Upper lobe of left lung (tissue), 6 donors: Measurements from ENCODE around the gene CD2AP. TPM values are rescaled to one million over a fixed set of nuclear protein-coding genes. Genes with fewer than 3 reads are reported as not detected.

Source experiments
- ATAC-seq, 2 donors: fragments of 200-7000 bp; cut with Tn5 transposase; one replicate each; pipeline ENCODE4 v1.9.1; 2022; ENCODE audit warnings: mild to moderate bottlenecking in 2 of 2, moderate library complexity in 2 of 2; ENCODE audit not compliant: low FRiP score in 2 of 2
- DNase-seq, 2 donors: peaks; one replicate each; pipeline ENCODE4 v3.0.0-alpha.2; 2019 to 2020
- H3K27ac ChIP-seq, 4 donors: fragments of 200-600 bp; sonication (generic); one replicate each; pipeline ENCODE4 v1.5.1; 2016 to 2019
- H3K27me3 ChIP-seq, 4 donors: fragments of 200-600 bp; sonication (generic); one replicate each; pipeline ENCODE4 v1.5.1; 2017 to 2019
- H3K36me3 ChIP-seq, 4 donors: fragments of 200-600 bp; sonication (generic); one replicate each; pipeline ENCODE4 v1.5.1; 2016 to 2019
- H3K4me1 ChIP-seq, 4 donors: fragments of 200-600 bp; sonication (generic); one replicate each; pipeline ENCODE4 v1.5.1; 2018 to 2019
- H3K4me3 ChIP-seq, 4 donors: fragments of 200-600 bp; sonication (generic); one replicate each; pipeline ENCODE4 v1.5.1; 2017 to 2019; ENCODE audit warnings: mild to moderate bottlenecking in 2 of 4, moderate library complexity in 1 of 4
- H3K9me3 ChIP-seq, 4 donors: fragments of 200-600 bp; sonication (generic); one replicate each; pipeline ENCODE4 v1.5.1; 2018 to 2019
- EP300 ChIP-seq, 4 donors: sonication (generic); formaldehyde crosslinking; IDR thresholded peaks; one replicate each; pipeline ENCODE4 v1.5.1; 2017; ENCODE audit warnings: antibody characterized with exemption in 4 of 4, control low read depth in 2 of 4
- POLR2A ChIP-seq, 4 donors: fragments of 450-650 bp; IDR thresholded peaks; one replicate each; pipeline ENCODE4 v1.5.1; 2016 to 2017; ENCODE audit warnings: antibody characterized with exemption in 4 of 4, mild to moderate bottlenecking in 2 of 4
- POLR2AphosphoS5 ChIP-seq, 2 donors: sonication (generic); formaldehyde crosslinking; IDR thresholded peaks; one replicate each; pipeline ENCODE4 v1.5.1; 2017; ENCODE audit warnings: antibody characterized with exemption in 2 of 2
- WGBS, 2 donors: methylation state at CpG; one replicate each; pipeline ENCODE4 v1.1.5; 2017 to 2018; 5-methylcytosine and 5-hydroxymethylcytosine counted together
- total RNA-seq, 6 donors: library from RNA; depleted of rRNA in 4 of 6; stranded (reverse); fragments of >200 nt in 4 of 6; gene quantifications; one replicate each; pipeline versions ENCODE4 v1.1.0 to v1.2.1, GENCODE V29; 2016 to 2021
- TF ChIP-seq, protein P1 (sequence below), 6 experiments: fragments of 450-650 bp in 4 of 6; fragments of 200-600 bp in 2 of 6; sonication (generic) in 2 of 6; IDR thresholded peaks; one replicate each; pipeline ENCODE4 v1.5.1; 2016 to 2019; ENCODE audit warnings: antibody characterized with exemption in 6 of 6
- donor health status: DM: no; HTN: no; CAD: no; lungs with moderate emphysema.
- donor health status: DM: no; HTN: yes; CAD: no; lungs with severe emphysema.

CD2AP gene
- total RNA-seq, 6 donors from 2014 or later = 22.0 to 86.5 (median 29.3) TPM

DNA sequence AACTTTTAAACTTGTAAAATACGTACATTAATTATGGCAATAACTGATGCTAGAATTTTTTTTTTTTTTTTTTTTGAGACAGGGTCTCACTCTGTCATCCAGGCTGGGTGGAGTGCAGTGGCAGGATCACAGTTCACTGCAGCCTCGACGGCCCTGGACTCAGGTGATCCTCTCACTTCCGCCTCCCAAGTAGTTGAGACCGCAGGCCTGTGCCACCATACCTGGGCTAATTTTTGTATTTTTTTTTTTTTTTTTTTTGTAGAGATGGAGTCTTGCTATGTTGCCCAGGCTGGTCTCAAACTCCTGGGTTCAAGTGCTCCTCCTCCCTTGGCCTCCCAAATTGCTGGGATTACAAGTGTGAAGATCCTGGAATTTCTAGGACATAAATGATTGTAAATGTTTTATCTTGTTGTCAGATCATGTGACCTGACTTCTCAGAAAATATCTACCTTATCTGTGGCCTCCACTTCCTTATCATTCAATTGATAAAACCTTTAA is 2.2 kb upstream of the CD2AP start:
- TF ChIP-seq POLR2A (IDR thresholded peaks at IDR 0.05) (no peak), POLR2AphosphoS5 (IDR thresholded peaks at IDR 0.05) (no peak), EP300 (IDR thresholded peaks at IDR 0.05) (no peak)
- TF ChIP-seq, protein P1, sequence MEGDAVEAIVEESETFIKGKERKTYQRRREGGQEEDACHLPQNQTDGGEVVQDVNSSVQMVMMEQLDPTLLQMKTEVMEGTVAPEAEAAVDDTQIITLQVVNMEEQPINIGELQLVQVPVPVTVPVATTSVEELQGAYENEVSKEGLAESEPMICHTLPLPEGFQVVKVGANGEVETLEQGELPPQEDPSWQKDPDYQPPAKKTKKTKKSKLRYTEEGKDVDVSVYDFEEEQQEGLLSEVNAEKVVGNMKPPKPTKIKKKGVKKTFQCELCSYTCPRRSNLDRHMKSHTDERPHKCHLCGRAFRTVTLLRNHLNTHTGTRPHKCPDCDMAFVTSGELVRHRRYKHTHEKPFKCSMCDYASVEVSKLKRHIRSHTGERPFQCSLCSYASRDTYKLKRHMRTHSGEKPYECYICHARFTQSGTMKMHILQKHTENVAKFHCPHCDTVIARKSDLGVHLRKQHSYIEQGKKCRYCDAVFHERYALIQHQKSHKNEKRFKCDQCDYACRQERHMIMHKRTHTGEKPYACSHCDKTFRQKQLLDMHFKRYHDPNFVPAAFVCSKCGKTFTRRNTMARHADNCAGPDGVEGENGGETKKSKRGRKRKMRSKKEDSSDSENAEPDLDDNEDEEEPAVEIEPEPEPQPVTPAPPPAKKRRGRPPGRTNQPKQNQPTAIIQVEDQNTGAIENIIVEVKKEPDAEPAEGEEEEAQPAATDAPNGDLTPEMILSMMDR (IDR thresholded peaks at IDR 0.05) = no peak
- DNase-seq = no peak
- no peak overlapping the region for H3K27ac ChIP-seq
- H3K4me3 ChIP-seq = no peak overlapping the region
- no peak for ATAC-seq
- H3K27me3 ChIP-seq = no peaks in the 10 kb centered on the region
- no peaks in the 10 kb centered on the region for H3K36me3 ChIP-seq
- no peaks in the 10 kb centered on the region for H3K9me3 ChIP-seq
- WGBS, 2 donors = 98% methylated on average over 5 of the region's 5 CpGs
- peaks cover 0 to 17% (median 5%) of the 10 kb centered on the region in 4 donors for H3K4me1 ChIP-seq

DNA sequence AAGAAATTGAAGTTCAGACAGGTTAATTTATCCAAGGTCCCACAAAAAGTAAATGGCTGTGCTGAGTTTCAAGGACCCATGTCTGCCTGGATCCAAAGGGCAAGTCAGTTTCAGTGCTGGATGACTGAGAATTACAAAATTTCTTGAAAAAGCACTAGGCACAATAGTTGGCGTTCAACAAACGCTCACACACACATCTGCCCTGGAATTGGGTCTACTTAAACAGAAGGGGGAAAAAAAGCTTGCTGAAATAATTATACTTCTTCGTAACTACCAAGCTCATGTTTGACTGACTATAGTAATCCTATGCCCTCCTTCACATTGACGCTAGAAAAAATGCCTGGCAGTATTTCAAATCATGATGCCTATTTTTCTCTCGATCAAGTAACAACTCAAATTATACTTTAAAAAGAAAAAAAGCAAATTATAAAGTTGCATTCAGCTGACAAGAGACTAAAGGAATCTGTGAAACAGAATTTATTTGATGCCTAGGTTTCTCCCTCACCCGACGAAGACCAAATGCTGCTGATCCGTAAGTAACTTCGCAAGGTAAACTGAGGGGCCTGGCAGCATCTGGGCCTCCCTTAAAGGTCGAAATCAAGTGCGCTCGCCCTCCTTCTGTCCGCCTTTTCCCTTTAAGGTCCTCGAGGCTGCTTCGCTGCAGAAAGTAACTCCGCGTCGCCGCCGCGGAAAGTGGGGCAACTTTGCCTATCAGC is 650 bp upstream of the CD2AP start:
- H3K4me1 ChIP-seq = peaks cover 0 to 27% (median 6%) of the 10 kb centered on the region in 4 donors
- H3K9me3 ChIP-seq = no peaks in the 10 kb centered on the region
- ATAC-seq = no peak
- DNase-seq = no peak
- no peaks in the 10 kb centered on the region for H3K27me3 ChIP-seq
- peak overlapping the region; percentile 69 to 89 (median 79) for H3K4me3 ChIP-seq
- H3K27ac ChIP-seq = peak overlapping the region; percentile 92 to 99 (median 96)
- TF ChIP-seq POLR2A (IDR thresholded peaks at IDR 0.05) (peak in 1 of 4 donors; percentile 8), EP300 (IDR thresholded peaks at IDR 0.05) (no peak), POLR2AphosphoS5 (IDR thresholded peaks at IDR 0.05) (no peak)
- TF ChIP-seq, protein P1 (IDR thresholded peaks at IDR 0.05) = no peak
- WGBS, 2 donors = 9 to 11% methylated on average over 21 of the region's 21 CpGs
- H3K36me3 ChIP-seq = no peaks in the 10 kb centered on the region

DNA sequence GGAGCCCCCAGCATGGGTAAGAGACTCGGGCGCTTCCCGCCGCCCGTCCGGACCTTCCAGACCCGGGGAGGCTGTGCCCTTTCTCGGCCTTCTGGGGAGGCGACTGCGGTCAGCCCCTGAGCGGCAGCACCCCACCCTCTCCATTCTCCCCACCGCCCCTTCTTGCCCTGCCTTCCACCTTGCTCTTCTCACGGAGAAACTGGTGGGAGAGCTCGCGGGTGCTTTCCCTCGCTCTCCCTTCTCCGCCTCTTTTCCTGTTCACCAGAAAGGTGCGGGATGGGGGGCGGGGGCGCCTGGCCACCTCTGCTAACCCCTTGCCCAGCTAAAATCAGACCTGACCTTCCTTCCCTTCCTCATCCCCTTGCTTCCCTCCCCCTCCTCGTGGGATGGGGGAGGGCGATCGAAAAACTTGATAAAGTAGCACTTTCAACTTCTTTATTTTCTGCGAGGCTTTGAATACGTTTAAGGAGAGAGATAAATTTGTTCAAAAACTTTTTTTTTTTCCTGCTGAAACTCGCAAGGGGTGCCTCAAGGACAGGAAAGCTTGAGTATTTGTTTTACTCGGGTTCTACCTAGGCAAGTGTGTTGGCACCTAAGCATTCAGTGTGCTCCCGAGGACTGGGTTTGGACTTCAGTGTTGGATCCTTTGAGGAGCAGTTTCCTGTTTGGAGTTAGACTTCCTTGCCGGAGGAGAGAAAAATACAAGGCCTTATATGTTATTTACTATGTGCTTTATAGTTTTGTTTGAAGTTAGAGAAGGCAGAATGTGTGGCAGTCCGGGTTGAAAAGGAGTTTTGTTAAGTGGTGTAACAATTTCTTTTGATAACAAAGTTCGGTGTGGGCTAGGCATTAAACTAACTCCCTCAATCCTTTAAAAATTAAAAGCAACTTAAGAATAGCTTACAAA is 897 bp downstream of the CD2AP start:
- H3K9me3 ChIP-seq = no peaks in the 10 kb centered on the region
- H3K4me1 ChIP-seq = peaks cover 6 to 34% (median 10%) of the 10 kb centered on the region in 4 donors
- no peaks in the 10 kb centered on the region for H3K27me3 ChIP-seq
- peak overlapping the region; percentile 92 to 99 (median 96) for H3K27ac ChIP-seq
- H3K4me3 ChIP-seq = peak overlapping the region; percentile 69 to 89 (median 79)
- ATAC-seq (peak; percentile 16 to 73), DNase-seq (peak in 1 of 2 donors; percentile 31)
- no peaks in the 10 kb centered on the region for H3K36me3 ChIP-seq
- TF ChIP-seq POLR2A (IDR thresholded peaks at IDR 0.05) (peak in 2 of 4 donors; percentile 4 to 7), EP300 (IDR thresholded peaks at IDR 0.05) (no peak), POLR2AphosphoS5 (IDR thresholded peaks at IDR 0.05) (no peak)
- TF ChIP-seq, protein P1 (IDR thresholded peaks at IDR 0.05) = no peak
- WGBS, 2 donors = 0 to 1% methylated on average over 20 to 31 of the region's 31 CpGs

DNA sequence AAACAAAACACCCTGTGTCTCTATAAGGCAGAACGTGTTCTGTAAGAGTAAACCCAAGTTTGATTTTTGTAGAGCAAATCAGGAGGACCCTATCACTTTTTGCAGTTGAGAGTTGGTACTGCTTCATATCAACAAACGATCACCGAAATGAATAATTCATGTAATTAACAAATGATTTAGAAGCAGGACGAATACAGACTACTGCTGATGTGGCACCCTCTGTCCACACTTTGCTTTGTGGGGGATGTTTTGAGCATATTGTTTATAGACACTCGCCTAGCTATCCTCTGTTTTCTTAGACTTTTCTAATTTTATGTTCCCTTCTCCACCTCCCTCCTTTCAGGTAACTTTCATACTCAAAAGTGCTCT is 1.5 kb downstream of the CD2AP start:
- Histone ChIP-seq H3K36me3 (no peaks in the 10 kb centered on the region), H3K9me3 (no peaks in the 10 kb centered on the region), H3K27me3 (no peaks in the 10 kb centered on the region), H3K4me1 (peaks cover 12 to 40% (median 16%) of the 10 kb centered on the region in 4 donors), H3K27ac (peak overlapping the region; percentile 92 to 99 (median 96)), H3K4me3 (peak overlapping the region in 3 of 4 donors; percentile 69 to 89 (median 77))
- WGBS, 2 donors = 2 to 3% methylated on average over 5 of the region's 5 CpGs
- ATAC-seq (no peak), DNase-seq (no peak)
- TF ChIP-seq POLR2AphosphoS5 (IDR thresholded peaks at IDR 0.05) = no peak
- no peak for TF ChIP-seq EP300 (IDR thresholded peaks at IDR 0.05)
- TF ChIP-seq, protein P1 (IDR thresholded peaks at IDR 0.05) = no peak
- TF ChIP-seq POLR2A (IDR thresholded peaks at IDR 0.05) = no peak
